Activated naive CD4-positive, alpha-beta T cell treated with anti-CD3 and anti-CD28 coated beads, Interleukin-2, amount 50 U/mL, for 16 hours (primary cell): Measurements from ENCODE around the gene ZNF316.
A peak's percentile ranks its signal among the peaks of the same experiment; 100 is the strongest.

Experiments used
- DNase-seq: peaks from one replicate; pipeline ENCODE4 v3.0.0-alpha.2; 2020

ZNF316 gene

DNA sequence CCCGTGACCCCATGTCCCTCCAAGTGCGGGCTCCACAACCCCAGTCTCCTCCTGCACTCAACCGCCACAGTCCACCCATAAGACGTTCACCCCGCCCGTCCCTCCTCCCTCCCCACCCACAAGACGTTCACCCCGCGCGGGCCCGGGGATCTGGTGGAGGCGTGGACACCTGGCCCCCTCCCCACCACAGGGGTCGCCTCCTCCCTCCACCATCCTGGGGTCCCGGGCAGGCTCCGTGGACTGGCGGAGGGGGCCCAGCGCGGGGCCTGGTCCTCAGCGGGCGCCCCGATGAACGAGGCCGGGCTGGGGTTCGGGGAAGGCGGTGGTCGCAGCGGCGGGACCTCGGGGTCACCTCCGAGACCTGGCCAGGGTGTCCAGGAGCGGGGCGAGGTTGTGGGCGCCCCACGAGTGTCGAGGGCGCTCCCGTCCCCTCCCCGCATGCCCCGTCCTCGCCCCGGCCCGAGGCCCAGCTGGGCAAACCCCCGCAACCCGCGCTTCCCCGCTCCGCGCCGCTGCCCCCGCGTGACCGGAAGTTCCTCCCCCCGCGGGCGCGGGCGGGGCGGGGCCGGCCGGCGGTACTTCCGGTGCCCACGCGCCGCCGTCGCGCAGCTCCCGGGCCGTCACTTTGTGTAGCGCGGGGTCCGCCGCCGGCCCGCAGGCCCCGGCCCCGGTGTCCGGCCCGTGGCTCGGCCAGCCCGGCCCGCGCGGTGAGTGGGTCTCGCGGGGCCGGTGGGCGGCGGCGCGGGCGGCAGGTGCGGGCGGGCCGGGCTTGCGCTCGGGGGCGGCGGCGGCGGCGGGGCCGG is at the start of gene ZNF316:
Gene ZNF316 (plus strand): TSS at position 578 of the 803 bp plus-strand sequence. CDS start 5,092 bp downstream, outside the sequence.
- DNase-seq: peak; percentile 60

DNA sequence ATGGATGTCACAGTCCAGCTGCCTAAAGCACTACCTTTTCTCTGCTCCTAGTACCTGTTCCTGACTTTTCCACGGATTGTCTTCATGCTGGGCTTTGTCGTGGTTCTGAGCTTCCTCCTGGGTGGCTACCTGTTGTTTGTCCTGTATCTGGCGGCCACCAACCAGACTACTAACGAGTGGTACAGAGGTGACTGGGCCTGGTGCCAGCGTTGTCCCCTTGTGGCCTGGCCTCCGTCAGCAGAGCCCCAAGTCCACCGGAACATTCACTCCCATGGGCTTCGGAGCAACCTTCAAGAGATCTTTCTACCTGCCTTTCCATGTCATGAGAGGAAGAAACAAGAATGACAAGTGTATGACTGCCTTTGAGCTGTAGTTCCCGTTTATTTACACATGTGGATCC is 48.6 kb upstream of the ZNF316 start:
- no peak for DNase-seq

DNA sequence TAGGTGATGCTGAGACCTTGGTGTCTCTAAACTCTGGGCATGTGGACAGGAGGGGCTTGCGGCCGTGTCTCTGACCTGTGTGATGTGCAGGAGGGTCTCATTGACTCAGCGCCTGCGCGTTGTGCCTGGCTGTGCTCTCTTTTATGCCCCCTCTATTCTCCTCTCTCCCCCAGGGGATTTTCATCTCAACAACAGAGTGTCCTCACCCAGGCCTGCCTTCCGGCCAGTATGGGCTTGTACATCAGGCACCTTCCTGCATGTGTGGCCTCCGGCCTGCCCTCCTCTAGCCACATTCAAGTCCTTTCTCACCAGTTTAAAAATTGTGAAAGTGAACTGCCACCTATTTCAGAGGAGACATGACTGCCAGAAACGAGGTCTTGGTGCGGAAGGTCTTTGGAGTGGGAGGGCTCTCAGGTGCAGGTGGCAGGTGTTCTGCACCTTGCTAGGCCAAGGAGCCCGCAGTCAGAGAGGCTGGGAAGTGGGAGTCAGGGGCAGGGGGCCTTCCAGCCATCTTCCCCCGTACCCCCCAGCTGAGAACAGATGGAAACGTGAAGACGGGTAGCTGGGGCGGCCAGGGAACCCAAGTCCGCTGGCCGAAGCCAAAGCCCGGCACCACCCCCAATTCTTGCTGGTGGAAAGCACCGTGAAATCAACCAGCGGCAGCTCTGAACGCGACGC is 47.8 kb upstream of the ZNF316 start:
- DNase-seq: no peak

DNA sequence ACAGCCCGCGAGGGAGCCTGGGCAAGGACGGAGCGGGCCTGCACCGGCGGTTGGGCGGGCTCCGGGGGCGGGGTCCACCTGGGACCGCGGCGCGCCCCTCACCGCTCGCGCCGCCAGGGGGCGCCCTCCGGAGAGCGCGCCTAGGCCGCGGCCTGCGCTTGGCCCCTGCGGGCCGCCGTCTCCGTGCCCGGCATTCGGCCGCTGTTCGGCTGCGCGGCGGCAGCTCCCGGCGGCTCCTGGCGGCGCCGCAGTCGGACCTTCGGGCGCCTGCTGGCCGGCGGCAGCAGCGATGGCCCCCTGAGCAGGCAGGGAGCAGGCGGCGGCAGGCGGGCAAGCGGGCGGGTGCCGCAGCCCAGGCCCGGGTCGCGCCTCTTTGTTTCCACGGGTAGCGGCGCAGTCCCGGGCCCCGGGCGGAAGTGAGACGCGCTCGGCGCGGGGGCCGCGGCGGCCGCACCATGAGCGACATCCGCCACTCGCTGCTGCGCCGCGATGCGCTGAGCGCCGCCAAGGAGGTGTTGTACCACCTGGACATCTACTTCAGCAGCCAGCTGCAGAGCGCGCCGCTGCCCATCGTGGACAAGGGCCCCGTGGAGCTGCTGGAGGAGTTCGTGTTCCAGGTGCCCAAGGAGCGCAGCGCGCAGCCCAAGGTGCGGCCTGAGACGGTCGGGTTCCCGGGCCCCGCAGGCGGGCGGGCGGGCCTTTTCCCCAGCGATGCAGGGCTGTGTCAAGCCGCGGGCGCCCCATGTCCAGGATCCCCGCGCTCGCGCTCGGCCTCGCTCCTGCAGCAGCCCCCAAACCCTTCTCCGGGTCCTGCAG is 47.1 kb upstream of the ZNF316 start, which contains the start of gene INTS15:
Gene INTS15 (plus strand): TSS at position 193 of the 816 bp plus-strand sequence. CDS start 263 bp downstream, at position 456.
- peak; percentile 83 for DNase-seq

DNA sequence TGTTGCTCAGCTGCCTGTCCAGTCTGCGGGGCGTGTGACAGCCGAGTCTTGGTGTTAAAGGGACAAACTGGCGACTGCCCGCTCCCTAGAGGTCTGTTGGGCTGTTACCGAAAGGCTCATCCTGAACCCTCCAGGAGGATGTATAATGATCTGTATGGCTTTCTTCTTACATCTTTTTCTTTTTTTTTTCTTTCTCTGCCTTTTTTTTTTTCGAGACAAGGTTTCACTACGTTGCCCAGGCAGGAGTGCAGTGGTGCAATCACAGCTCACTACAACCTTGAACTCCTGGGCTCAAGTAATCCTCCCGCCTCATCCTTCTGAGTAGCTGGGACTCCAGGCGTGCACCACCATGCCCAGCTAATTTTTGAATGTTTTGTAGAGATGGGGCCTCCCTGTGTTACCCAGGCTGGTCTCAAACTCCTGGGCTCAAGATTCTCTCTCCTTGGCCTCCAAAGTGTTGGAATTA is 46.4 kb upstream of the ZNF316 start:
- DNase-seq: no peak

DNA sequence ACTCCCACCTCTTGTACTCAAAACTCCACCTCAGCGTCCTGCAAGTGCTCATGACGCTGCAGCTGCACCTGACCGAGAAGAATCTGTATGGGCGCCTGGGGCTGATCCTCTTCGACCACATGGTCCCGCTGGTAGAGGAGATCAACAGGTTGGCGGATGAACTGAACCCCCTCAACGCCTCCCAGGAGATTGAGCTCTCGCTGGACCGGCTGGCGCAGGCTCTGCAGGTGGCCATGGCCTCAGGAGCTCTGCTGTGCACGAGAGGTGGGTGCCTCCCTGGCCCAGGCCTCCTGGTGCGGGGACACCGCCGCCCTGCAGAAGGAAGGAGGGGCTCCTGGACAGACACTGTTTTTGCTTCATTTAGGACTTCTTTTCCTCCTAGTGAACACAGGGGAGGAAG is 37.0 kb upstream of the ZNF316 start:
- DNase-seq: no peak

DNA sequence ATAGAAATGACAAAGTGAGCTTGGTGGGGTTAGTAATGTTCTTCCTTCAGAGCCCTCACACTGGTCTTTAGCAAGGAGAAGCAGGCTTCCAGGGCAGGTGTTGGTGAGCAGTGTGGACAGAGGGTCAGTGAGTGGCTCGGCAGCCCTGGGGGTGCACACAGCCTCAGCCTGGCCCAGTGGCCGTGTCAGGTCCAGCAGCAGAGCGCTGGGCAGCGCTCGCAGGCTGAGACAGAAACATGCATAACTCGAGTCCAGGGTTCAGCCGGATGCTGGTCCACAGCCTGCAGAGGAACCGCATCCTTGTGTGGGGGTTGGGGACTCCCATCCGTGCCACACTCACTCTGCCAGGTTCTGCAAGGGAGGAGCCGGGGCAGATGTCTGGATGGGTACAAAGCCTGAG is 32.7 kb upstream of the ZNF316 start:
- DNase-seq: no peak

DNA sequence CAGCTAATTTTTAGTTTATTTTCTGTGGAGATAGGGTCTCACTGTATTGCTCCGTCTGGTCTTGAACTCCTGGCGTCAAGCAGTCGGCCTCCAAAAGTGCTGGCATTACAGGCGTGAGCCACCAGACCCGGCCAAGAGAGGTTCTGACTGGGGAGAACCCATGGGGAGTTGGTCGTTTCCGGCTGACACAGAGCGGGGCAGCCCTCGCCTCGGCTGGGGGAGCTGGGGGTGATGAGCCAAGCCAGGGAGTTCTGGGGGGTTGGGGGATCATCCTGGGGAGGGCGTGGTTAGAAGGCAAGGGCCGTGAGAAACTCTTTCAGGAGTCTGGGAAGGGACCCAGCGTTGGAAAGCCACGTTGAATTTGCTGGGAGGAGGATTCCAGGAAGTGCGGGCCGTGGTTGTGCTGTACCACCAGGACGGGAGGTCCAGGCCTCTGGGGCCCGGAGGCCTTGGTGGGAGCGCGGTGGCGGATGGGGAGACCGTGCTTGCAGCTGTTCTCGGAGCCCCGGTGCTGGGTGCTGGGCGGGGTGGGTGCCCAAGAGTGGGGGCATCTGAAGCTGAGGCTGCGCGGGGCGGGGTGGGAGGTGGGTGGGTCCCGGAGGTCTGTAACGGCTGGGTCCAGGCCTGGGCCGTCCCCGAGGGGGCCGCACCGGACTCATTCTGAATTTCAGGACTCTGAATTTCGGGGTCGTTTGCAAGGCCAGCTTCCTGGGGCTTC is 30.1 kb upstream of the ZNF316 start:
- DNase-seq: no peak

DNA sequence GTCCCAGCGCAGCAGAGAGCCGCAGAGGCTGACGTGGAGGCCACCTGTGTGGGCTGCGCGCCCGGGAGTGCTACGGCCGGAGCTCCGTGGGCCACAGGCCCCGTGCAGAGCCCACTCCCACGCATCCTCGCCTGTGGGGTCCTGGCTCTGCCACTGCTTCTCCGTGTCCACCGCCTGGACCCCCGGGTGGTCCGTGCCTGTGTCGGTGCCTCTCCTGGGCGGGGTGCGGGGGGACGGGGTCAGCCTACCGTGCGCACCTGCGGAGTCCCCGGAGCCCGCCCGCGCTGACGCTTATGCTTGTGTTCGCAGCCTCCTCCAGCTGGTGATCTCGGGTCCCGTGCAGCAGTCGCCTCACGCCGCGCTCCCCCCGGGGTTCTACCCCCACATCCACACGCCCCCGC is 29.5 kb upstream of the ZNF316 start:
- no peak for DNase-seq

DNA sequence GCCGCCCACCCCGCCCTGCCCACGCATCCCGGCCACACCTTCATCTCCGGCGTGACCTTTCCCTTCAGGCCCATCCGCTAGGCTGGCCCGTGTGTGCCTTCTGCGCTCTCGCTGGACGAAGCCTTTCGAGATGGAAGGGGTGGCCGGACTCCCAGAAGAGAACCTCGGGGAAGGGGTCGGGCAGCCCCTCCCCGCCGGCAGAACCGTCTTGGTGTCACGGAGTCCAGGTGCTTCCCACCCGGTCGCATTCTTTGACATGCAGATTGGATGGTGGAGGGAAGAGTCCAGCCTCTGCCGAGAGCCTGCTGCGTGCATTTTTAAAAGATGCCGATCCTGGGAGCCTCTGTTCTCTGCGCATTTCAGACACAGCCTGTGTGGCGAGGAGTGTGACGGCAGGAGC is 29.0 kb upstream of the ZNF316 start:
- DNase-seq: no peak

DNA sequence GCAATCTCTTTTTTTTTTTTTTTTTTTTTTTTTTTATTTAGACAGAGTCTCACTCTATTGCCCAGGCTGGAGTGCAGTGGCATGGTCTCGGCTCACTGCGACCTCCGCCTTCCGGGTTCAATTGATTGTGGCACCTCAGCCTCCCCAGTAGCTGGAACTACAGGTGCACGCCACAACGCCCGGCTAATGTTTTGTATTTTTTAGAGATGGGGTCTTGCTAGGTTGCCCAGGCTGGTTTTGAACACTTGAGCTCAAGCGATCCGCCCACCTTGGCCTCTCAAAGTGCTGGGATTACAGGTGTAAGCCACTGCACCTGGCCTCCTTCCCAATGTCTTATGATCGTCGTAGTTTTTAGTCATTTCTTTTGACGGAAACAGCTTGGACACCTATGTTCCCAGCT is 28.3 kb upstream of the ZNF316 start:
- no peak for DNase-seq

DNA sequence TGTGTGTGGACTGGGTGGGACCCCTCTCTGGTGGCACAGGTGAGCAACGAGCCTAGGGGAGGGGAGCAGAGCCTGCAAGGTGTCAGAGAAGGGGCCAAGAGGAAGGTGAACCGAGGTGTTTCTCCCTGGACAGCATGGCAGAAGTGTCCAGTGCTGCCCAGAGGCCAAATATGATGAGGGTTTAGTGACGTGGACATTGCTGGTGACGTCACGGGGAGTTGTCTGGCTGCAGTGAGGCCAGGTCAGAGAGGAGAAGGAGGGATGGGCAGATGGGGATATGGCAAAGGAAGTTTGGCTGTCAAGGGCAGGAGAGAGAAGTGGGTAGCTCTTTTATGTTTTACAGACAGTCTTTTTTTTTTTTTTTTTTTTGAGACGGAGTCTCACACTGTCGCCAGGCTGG is 24.3 kb upstream of the ZNF316 start:
- DNase-seq: no peak

DNA sequence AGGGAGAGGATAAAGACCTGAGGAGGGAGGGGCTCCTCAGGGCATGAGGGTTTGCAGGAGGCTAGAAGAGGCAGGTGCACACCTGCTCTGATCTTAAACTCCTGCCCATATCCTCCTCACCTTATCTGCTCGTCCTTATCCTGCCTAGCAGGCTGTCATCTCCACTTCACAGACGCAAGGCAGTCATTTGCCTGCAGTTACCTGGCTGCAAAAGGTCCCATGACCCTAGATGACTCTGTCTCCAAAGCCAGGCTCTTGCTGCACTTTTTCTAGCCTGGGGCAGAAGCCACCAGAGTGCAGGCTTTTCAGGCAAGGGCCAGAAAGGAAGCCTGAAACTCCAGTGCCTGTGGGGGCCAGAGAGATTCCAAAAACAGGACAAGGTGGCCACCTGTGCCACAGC is 23.4 kb upstream of the ZNF316 start:
- DNase-seq: no peak

DNA sequence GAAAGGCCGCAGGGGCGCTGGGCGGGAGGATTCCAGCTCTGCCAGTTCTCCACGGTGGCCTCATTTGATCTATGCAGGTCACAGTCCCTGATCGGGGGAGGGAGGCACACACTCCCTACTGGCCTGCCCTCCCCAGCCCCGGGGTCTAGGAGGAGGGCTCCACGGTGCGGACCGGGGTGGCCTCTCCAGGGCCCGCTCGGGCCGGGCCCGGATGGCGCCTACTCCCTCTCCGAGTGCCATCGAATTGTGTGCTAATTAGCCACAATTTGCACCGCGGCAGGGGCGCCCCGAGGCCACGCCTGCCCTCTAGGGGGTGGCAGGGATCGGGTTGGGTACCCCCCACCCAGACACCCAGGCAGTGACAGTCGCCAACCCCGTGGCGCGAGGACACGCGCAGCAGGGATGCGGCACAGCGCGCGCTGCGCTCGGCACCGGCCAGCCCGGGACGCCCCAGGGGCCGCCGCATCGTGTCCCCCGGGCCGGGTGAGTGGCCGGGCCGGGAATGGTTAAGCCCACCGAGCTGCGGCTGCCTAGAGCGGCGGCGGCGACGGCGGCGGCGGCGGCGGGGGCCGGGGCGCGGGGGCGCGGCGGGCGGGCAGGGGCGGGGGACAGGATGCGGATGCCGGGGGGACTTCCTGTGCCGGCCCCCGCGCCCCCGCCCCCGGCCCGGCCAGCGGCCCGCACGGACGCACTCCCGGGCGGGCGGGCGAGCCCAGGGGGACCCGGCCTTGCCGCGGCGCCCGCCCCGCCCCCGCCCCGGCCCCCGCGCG is 22.0 kb upstream of the ZNF316 start, which contains the start of gene ZNF853:
Gene ZNF853 (plus strand): TSS at position 658 of the 770 bp plus-strand sequence. CDS start 565 bp downstream, outside the sequence.
- peak; percentile 29 for DNase-seq

DNA sequence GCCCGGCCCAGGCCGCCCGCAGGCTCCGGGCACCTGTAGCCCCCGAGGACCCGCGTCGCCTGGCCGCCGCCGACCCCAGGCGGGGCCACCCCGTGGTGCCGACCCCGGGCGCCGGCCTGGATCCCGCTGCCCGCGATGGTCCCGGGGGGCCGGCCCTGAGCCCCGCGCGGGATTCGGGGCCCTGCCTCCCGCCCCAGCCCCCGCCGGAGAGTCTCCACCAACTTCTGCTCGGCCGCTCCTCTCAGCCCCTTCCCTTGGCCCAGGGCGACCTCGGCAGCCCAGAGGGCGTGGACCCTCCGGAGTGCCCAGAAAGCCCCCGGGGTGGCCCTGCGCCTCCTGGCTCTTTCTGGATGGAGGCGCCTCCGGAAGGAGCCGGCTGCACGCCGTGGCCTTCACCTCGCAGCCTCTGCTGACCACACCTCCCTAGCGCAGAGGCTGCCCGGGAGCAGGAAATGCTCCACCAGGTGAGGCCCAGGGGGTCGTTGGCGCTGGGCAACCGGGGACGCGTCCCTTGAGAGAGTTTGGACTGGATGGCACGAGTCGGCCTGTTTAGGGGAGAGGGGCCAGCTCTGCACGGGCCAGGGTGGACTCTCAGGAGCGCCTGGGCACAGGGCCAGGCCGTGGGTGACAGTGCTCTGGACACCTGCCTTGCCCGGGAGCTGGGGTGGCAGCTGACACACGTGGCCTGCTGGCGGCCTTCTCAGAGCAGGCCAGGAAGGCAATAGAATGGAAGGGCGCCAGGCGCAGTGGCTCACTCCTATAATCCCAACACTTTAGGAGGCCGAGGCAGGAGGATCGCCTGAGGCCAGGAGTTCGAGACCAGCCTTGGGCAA is 21.2 kb upstream of the ZNF316 start:
- no peak for DNase-seq

DNA sequence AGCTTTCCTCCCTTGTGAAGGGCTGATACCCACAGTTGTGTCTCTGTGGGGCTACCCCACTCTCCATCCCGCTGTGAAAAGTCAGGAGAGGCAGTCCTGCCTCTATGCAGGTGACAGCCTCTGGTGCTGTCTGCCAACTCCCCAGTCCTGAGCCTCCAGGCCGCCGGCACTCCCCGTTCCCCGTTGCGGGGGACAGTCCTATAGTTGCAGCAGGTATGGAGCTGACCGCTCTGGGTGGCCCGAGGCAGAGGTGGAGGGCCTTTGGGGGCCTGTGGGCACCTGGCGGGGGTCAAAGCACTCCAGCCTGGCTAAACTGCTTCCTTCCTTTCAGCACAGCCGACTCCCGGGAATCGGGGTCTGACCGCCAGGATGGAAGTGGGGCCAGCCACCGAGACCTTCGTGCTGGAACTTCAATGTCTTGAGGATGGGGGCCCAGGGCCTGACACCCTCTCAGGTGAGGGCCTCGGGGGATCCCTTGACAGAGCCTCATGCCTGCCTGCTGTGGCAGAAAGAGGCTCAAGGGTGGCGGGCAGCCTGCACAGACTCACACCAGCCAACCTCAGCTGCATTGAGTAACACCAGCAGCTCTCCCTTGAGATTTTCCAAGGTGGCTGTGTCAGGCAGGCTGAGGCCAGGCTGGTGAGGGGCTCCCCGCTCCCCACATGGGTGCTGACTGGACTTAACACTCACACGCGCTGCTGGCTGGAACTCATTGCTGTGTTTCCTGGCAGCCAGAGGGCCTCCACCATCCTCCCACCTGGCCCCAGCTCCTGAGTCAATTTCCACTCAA is 20.1 kb upstream of the ZNF316 start:
- DNase-seq: no peak

DNA sequence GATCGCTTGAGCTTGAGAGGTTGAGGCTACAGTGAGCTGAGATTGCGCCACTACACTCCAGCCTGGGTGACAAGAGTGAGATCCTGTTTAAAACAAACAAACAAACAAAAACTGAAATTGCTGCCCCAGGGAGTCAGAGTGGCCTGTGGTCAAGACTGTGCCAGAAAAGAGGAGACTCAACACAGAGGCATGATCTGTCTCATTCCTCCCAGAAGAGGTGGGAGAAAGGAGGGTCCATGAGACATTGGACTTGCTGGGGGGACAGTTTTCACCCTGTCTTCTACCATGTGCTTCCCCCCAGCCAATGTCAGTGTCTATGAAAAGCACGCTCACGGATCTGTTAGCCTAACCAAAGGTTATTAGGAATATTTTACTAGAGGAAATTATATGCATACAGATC is 18.5 kb upstream of the ZNF316 start:
- no peak for DNase-seq

DNA sequence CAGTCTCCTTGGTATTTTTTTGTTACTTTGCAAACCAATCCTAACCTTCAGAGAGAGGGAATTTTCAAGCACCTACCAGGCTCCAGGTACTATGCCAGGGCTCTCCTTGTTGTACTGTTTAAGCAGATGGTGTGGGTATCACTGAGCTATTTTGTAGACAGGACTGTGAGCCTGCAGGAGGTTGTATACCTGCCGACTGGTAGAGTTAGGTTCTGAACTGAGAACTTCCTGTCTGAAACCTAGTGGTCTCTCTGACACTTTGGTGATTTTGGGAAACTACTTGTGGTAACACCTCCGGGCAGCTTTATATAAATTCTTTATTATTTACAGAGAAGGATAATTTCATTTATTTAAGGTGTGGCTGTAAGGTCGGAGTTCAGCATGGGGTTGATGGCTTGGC is 17.2 kb upstream of the ZNF316 start:
- DNase-seq: no peak

DNA sequence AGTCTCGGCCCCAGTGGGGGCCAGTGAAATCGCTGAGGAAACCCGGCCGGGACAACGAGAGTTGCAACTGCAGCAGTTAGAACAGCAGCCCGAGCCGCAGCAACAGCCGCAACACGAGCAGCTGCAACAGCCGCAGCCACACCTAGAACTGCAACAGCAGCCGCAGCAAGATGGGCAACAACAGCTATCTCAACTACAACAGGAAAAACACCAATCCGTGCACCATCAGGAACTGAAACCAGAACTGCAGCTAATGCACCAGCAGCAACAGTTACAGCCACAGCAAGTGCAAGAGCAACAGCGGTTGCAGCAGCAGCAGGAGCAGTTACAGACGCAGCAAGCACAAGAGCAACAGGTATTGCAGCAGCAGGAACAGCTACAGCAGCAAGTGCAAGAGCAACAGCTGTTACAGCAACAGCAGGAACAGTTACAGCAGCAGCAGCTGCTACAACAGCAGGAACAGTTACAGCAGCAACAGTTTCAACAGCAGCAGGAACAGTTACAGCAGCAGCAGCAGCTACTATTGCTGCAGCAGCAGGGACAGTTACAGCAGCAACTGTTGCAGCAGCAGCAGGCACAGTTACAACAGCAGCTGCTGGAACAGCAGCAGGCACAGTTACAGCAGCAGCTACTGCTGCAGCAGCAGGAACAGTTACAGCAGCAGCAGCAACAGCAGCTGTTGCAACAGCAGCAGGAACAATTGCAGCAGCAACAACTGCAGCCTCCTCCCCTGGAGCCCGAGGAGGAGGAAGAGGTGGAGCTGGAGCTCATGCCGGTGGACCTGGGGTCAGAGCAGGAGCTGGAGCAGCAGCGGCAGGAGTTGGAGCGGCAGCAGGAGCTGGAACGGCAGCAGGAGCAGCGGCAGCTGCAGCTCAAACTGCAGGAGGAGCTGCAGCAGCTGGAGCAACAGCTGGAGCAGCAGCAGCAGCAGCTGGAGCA is 15.7 kb upstream of the ZNF316 start:
- DNase-seq: no peak
